Testis (tissue), 3 donors: Measurements from ENCODE around the gene GFRA1. TPM values are rescaled to one million over a fixed set of nuclear protein-coding genes. Genes with fewer than 3 reads are reported as not detected.

ENCODE experiments used
- DNase-seq: peaks from one replicate; pipeline ENCODE4 v3.0.0-alpha.2; 2019
- H3K27ac ChIP-seq, 2 donors: fragments of 200-600 bp; sonication (generic); one replicate each; pipeline ENCODE4 v1.5.1; 2019
- H3K27me3 ChIP-seq: fragments of 200-600 bp; sonication (generic); one replicate; pipeline ENCODE4 v1.5.1; 2019
- H3K36me3 ChIP-seq: fragments of 200-600 bp; sonication (generic); one replicate; pipeline ENCODE4 v1.5.1; 2017; ENCODE audit warnings: low read depth; ENCODE audit errors: missing control alignments
- H3K4me1 ChIP-seq: fragments of 200-600 bp; sonication (generic); one replicate; pipeline ENCODE4 v1.5.1; 2019
- H3K4me3 ChIP-seq, 2 donors: fragments of 200-600 bp; sonication (generic); one replicate each; pipeline ENCODE4 v1.5.1; 2017 to 2019
- H3K9me3 ChIP-seq: fragments of 200-600 bp; sonication (generic); one replicate; pipeline ENCODE4 v1.5.1; 2017
- POLR2A ChIP-seq: fragments of 450-650 bp; IDR thresholded peaks from one replicate; pipeline ENCODE4 v1.6.1; 2017; ENCODE audit warnings: antibody characterized with exemption, mild to moderate bottlenecking, moderate library complexity
- WGBS, 2 donors: methylation state at CpG; one replicate each; pipeline ENCODE4 v1.1.5; 2018; 5-methylcytosine and 5-hydroxymethylcytosine counted together
- intact Hi-C: fragments of 100-400 bp; cut with DNase I; formaldehyde crosslinking; loops from one replicate; pipeline ENCODE4 v1.15.1; 2023; ENCODE audit warnings: low total_unique reads
- polyA plus RNA-seq: library from polyadenylated mRNA; stranded (reverse); fragments of 350-450 nt; fragmentation: Illumina TruSeq; extraction: RNeasy Lipid Tissue Mini Kit (QIAGEN cat#74804); gene quantifications from one replicate; pipeline ENCODE4 v1.2.3, GENCODE V29; 2014; ENCODE audit warnings: low read depth, low replicate concordance; ENCODE audit not compliant: insufficient read depth
- total RNA-seq, 2 donors: library from RNA; depleted of rRNA; stranded (reverse); fragments of >200 nt; gene quantifications; one replicate each; pipeline ENCODE4 v1.2.3, GENCODE V29; 2016
- TF ChIP-seq, protein P1 (sequence below), 3 experiments: fragments of 450-650 bp in 2 of 3; fragments of 200-600 bp in 1 of 3; sonication (generic) in 1 of 3; IDR thresholded peaks; one replicate each; pipeline ENCODE4 v1.5.1; 2016 to 2019; ENCODE audit warnings: antibody characterized with exemption in 3 of 3, mild to moderate bottlenecking in 2 of 3, moderate library complexity in 1 of 3

The GFRA1 gene
- total and polyA plus RNA-seq, 3 donors from 2014 or later: 8.6 to 23.8 (median 17.7) TPM

DNA sequence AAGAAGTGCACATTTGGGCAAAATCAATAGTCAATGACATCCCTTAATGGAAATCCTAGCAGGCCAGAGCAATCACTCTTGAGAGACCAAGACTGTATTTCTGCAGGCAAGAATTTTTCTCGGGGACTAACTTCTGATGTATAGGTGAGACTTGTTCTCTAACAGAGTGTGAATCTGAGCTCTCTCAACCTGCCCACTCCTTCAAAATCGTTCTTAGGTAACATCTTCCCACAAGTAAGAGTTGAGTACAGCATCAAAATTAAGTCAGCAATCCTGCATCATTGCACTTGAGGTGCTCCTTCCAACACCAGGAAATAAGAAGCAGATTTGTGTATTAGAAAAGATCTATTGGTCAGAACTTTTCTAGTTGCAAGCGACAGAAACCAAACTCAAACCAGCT is 25.6 kb upstream of the GFRA1 start:
- Histone ChIP-seq H3K27ac (no peak overlapping the region), H3K27me3 (no peaks in the 10 kb centered on the region), H3K4me1 (no peaks in the 10 kb centered on the region), H3K4me3 (no peak overlapping the region), H3K9me3 (no peaks in the 10 kb centered on the region), H3K36me3 (no peaks in the 10 kb centered on the region)
- intact Hi-C loops: no loop called here
- no peak for TF ChIP-seq POLR2A
- TF ChIP-seq, protein P1, sequence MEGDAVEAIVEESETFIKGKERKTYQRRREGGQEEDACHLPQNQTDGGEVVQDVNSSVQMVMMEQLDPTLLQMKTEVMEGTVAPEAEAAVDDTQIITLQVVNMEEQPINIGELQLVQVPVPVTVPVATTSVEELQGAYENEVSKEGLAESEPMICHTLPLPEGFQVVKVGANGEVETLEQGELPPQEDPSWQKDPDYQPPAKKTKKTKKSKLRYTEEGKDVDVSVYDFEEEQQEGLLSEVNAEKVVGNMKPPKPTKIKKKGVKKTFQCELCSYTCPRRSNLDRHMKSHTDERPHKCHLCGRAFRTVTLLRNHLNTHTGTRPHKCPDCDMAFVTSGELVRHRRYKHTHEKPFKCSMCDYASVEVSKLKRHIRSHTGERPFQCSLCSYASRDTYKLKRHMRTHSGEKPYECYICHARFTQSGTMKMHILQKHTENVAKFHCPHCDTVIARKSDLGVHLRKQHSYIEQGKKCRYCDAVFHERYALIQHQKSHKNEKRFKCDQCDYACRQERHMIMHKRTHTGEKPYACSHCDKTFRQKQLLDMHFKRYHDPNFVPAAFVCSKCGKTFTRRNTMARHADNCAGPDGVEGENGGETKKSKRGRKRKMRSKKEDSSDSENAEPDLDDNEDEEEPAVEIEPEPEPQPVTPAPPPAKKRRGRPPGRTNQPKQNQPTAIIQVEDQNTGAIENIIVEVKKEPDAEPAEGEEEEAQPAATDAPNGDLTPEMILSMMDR (IDR thresholded peaks at IDR 0.05): no peak
- 89 to 98% methylated on average over 3 of the region's 3 CpGs for WGBS, 2 donors
- DNase-seq: no peak

DNA sequence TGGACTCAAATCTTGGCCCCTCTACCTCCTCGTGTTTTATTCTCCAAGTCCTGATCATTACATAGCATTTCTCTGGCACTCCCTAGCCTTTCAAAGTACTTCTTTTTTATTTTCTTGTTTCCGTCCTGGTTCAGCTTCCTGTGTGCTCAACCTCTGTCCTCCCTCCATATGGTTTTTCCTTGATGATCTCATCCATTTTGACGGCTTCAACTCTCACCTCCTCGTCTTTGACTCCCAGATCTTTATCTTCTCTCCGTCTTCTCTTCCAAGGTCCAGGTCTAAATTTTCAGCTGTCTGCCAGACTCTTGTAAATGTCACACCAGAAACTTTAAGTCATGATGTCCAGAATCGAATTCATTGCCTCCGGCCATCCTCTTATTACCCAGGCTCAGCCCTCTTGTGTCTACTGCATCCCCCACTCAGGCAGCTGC is 23.3 kb upstream of the GFRA1 start:
- H3K4me1 ChIP-seq: no peaks in the 10 kb centered on the region
- intact Hi-C loops: no loop called here
- WGBS, 2 donors: 74 to 80% methylated on average over 7 of the region's 7 CpGs
- TF ChIP-seq, protein P1 (IDR thresholded peaks at IDR 0.05): no peak
- no peak for TF ChIP-seq POLR2A
- no peaks in the 10 kb centered on the region for H3K36me3 ChIP-seq
- no peak for DNase-seq
- H3K4me3 ChIP-seq: no peak overlapping the region
- no peaks in the 10 kb centered on the region for H3K27me3 ChIP-seq
- no peak overlapping the region for H3K27ac ChIP-seq
- no peaks in the 10 kb centered on the region for H3K9me3 ChIP-seq

DNA sequence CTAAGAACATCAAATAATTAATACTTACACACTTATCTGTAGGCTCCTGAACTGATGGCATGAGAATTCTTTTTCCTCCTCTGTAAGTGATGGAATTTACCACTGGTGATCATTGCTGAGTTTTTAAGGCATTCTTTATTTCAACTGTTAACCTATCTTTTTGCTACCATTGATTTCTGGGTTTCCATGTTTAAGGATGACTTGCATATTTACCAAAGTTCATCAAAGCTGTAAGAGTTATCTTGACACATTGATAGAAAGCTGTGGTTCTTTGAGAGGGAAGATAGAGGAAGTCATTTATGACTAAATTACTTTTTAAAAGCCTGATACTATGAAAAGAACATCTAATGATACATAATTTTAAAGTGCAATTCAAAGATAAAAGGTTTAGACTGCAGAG is 19.5 kb upstream of the GFRA1 start:
- DNase-seq: no peak
- Histone ChIP-seq H3K27ac (no peak overlapping the region), H3K27me3 (no peaks in the 10 kb centered on the region), H3K4me3 (no peak overlapping the region), H3K36me3 (no peaks in the 10 kb centered on the region), H3K9me3 (no peaks in the 10 kb centered on the region), H3K4me1 (no peaks in the 10 kb centered on the region)
- TF ChIP-seq, protein P1 (IDR thresholded peaks at IDR 0.05): no peak
- no peak for TF ChIP-seq POLR2A
- intact Hi-C loops: no loop called here

DNA sequence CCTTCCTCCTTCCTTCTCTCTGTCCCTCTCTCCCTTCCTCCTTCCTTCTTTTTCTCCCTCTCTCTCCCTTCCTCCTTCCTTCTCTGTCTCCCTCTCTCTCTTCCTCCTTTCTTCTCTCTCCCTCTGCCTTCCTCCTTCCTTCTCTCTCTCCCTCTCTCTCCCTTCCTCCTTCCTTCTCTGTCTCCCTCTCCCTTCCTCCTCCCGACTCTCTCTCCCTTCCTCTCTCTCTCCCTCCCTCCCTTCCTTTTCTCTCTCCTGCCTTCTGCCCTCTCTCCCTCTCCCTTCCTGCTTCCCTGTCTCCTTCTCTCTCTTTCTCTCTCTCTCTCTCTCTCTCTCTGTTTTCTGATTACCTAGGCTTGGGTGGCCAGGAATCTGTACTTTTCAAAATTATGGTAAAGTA is 16.6 kb upstream of the GFRA1 start:
- intact Hi-C loops: loop anchor here (10.0 kb wide), 1 partner anchor 495 kb away; no protein-coding TSS in a partner anchor
- no peaks in the 10 kb centered on the region for H3K9me3 ChIP-seq
- no peak overlapping the region for H3K27ac ChIP-seq
- TF ChIP-seq, protein P1 (IDR thresholded peaks at IDR 0.05): no peak
- TF ChIP-seq POLR2A: no peak
- 14 to 50% methylated on average over 1 of the region's 1 CpG for WGBS, 2 donors
- H3K4me3 ChIP-seq: no peak overlapping the region
- no peaks in the 10 kb centered on the region for H3K36me3 ChIP-seq
- H3K4me1 ChIP-seq: no peaks in the 10 kb centered on the region
- no peaks in the 10 kb centered on the region for H3K27me3 ChIP-seq
- no peak for DNase-seq

DNA sequence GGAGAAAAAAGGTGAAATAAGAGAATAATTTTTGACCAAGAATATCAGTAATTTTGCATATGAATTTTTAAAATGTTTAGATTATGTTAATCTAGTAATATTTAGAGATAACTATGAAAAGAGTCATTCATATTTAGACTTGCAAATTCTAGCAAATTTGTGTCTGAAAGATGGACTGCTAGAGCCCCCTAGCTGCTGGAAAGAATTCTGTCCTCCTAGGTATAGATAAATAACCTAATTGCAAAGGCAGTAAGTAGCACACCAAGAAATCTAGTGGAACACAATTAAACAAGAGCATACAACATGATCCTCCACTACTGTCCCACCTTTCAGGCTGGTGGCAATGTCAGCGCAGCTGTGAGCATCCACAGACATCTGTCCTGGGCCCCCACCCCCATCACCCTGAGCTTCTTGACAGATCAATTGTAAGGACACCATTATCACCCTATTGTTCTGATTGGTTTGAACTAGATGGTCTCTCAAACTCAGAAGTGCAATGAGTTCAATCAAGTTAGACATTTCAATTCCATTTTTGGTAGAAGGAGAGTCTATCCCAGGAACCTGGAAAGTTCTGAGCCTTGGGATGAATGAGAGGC is 15.0 kb upstream of the GFRA1 start:
- intact Hi-C loops: loop anchor here (10.0 kb wide), 1 partner anchor 493 kb away; no protein-coding TSS in a partner anchor
- no peaks in the 10 kb centered on the region for H3K9me3 ChIP-seq
- H3K4me1 ChIP-seq: no peaks in the 10 kb centered on the region
- H3K36me3 ChIP-seq: no peaks in the 10 kb centered on the region
- no peaks in the 10 kb centered on the region for H3K27me3 ChIP-seq
- DNase-seq: peak; percentile 68
- H3K27ac ChIP-seq: no peak overlapping the region
- WGBS, 2 donors: 38 to 53% methylated on average over 1 of the region's 1 CpG
- TF ChIP-seq POLR2A: no peak
- TF ChIP-seq, protein P1 (IDR thresholded peaks at IDR 0.05): peak; percentile 57 to 76 (median 63)
- H3K4me3 ChIP-seq: no peak overlapping the region
